T-helper 2 cell treated with Interferon-gamma antibody and Interleukin-4, amounts not matched to agents 100 ng/mL and 5 ng/mL, for 36 hours (primary cell): ENCODE data around the gene ZFP36L2. TPM values are rescaled to one million over a fixed set of nuclear protein-coding genes. Genes with fewer than 3 reads are reported as not detected.

Experiments used
- intact Hi-C: fragments of 100-400 bp; cut with micrococcal nuclease; formaldehyde crosslinking; loops from one replicate; pipeline ENCODE4 v1.15.1; 2023
- total RNA-seq: library from RNA; stranded (reverse); gene quantifications from 2 replicates; pipeline ENCODE4 v1.2.3, GENCODE V29; 2022

The ZFP36L2 gene
- total RNA-seq, 1 donor from 2014 or later: 133 TPM

DNA sequence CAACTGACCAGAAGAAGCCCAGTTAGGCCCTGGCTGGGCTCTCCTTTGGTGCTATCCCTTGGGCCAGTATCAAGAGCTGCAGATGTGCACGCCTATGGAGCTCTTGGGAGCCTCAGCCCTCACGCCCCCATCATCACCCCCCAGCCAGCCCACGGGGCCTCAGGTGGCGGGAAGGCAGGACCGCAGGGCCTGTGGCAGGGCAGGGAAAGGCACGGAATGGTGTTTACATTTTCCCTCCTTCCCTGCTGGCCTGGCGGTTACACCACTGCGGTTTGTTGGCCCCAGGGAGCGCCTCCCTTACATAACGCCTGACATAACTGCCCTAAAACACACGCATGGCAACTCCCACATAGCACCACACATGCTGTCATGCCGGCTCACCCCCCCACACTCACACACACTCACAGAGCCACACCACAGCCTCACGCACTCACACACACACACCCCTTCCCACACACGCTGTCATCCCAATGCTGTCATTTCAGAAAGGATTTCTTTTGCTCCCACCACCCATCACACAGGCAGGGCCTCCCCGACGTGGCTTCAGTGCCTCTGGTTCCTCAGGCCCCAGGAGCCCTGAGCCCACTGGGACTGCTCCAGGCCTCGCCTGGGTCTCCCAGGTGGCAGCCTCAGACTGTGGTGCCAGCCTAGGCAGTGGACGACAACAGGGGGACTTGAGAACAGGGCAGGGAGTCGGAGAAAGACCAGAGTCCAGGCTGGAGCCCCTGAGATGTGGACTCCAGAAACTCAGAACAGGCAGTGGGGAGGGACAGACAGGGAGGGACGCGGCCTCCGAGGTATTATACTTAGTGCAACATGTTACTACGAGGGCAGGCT, 15.7 kb downstream of the ZFP36L2 start:
- intact Hi-C loops: no loop called here

DNA sequence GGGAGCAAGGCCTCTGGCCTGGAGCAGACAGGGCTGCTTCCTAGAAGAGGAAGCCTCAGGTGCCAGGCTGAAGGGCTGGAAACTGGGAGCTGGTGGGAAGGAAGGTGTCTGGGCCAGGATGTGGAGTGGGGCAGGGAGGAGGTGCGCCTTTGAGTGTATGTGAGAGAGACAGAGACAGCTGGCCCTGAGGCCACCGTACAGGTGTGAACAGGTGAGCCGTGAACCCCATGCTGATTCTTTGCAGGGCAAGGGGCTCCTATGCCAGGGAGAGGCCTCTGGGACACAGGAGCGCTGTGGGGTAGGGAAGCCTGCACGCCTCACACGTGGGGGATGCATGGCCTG, 16.3 kb downstream of the ZFP36L2 start:
- intact Hi-C loops: no loop called here

DNA sequence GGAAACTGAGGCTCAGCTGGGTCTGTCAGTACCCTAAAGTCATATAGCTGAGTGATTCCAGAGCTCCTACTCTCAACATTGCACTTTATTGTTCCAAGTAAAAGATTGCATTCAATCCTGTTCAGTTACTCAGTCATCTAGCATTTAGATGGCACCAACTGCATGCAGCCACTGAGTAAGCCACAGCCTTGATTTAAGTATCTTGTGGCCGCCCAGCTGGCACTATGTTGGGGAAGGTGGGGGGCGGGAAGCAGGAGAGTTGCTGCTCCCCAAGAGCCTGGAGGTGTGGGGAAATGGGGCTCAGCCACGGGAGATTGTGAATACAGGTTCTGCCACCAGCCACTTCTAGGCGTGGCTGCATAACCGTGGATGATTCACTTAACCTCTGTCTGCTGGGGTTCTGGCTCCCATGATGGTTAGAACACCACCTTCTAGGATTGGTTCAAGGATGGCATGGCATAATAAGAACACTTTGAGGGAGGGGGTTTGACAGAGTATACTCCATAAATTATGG, 17.1 kb downstream of the ZFP36L2 start:
- intact Hi-C loops: no loop called here

DNA sequence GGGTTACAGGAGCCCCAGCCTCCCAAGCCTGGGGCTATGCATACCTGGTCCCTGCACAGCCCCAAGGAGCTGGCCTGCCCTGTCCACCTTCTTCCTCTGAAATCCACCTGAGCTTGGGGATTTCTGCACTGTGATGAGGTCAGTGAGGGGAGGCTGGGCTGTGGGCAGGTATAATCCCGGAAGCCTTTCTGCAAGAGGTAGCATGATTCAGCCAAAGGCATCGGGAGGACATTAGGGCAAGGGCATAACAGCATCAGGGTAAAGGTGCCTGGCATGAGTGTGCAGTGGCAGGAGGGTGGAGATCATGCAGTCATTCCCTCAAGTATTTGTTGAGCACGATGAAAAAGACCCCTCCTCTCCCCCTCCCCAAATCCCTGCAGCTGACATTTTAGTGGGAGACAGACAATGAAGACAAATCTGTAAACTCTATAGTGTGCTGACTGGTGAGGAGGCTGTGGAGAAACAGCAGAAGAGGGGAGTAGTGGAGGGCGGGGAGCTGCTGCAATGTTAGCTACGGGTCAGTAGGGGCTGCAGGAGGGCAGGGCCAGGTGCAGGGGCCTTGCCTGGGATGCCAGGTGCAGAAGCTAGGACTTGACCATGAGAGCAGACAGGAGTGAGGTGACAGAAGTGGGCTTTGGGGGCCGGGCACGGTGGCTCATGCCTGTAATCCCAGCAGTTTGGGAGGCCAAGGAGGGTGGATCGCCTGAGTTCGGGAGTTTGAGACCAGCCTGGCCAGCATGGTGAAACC, 18.7 kb downstream of the ZFP36L2 start:
- intact Hi-C loops: no loop called here

DNA sequence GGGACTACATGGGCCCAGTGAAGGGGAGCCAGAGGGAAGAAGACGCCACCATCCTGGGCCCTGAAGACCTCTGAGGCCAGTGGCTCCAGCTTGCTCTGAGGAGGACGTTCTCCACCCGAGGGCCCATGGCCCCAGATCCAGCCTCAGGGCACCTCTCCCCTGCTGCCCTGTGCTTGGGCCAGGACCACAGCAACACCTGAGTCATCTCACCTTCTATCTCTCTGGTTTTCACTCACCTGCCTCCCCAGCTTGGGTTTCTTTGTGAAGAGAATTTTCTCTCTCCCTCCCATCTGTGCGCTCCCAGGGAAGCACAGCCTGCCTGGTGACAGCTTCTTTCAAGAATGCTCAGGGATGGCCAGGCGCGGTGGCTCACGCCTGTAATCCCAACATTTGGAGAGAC, 19.8 kb downstream of the ZFP36L2 start:
- intact Hi-C loops: no loop called here

DNA sequence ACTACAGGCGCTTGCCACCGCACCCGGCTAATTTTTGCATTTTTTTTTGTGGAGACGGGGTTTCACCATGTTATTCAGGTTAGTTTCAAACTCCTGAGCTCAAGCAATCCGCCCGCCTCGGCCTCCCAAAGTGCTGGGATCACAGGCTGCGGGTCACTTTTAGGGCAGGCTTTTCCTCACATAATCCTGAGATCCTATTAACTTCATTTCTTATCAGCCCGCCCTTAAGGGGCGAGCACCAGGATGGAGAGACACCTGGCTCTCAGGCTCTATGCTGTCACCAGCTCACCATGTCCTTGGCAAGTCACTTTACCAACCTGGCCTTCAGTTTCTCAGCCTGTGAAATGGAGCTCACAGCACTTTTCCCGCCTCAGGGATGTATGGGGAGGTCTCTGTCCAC, 23.0 kb downstream of the ZFP36L2 start:
- intact Hi-C loops: no loop called here

DNA sequence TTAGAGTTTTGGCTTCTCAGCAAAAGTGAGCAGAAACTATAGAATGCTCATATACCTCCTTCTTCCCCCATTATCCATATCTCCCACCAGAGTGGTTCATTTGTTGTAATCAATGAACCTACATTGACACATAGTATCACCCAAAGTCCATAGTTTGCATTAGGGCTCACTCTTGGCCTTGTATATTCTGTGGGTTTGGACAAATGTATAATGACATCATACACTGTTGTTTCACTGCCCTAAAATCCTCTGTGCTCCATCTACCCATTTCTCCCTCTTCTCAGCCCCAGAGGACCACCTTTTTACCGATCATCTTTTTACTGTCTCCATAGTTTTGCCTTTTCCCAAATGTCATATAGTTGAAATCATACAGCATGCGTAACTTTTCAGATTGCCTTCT, 24.1 kb downstream of the ZFP36L2 start:
- intact Hi-C loops: no loop called here

DNA sequence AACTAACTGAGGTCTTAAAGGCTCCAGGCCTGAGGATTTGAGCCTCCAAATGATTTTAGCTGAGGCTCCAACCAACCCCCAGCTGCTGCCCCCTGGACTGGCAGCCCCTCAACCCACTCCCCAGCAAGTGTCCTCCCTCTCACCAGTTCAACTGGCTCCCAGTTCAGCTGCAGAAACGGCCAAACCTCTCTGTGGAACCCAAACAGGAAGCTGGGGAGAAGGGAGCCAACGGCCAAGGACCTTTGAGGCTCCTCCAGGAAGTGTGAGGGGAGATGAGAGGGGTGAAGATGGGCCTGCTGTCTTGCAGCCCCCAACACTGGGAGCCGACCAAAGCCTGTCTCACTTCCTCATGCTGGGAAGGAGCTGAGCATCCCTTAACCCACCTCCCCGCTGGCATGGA, 24.9 kb downstream of the ZFP36L2 start:
- intact Hi-C loops: no loop called here

DNA sequence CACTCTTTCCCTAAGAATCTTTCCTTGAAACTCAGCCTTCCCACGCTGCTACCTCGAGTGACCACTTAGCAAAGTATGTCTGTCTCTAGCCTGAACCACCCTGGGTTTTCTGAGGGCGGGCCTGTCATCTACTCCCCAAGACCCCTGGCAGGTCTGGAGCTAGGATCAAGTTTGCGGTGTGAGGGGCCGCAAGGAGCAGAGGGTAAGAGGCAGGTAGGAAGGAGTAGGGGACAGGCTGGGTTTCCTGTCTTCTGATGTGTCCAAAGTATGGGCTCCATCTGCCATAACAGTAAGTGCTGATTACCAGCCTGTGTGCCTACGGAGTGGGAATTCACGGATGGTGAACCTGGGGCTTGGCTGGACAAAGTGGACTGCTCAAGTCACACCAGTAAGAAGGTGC, 25.4 kb downstream of the ZFP36L2 start:
- intact Hi-C loops: no loop called here

DNA sequence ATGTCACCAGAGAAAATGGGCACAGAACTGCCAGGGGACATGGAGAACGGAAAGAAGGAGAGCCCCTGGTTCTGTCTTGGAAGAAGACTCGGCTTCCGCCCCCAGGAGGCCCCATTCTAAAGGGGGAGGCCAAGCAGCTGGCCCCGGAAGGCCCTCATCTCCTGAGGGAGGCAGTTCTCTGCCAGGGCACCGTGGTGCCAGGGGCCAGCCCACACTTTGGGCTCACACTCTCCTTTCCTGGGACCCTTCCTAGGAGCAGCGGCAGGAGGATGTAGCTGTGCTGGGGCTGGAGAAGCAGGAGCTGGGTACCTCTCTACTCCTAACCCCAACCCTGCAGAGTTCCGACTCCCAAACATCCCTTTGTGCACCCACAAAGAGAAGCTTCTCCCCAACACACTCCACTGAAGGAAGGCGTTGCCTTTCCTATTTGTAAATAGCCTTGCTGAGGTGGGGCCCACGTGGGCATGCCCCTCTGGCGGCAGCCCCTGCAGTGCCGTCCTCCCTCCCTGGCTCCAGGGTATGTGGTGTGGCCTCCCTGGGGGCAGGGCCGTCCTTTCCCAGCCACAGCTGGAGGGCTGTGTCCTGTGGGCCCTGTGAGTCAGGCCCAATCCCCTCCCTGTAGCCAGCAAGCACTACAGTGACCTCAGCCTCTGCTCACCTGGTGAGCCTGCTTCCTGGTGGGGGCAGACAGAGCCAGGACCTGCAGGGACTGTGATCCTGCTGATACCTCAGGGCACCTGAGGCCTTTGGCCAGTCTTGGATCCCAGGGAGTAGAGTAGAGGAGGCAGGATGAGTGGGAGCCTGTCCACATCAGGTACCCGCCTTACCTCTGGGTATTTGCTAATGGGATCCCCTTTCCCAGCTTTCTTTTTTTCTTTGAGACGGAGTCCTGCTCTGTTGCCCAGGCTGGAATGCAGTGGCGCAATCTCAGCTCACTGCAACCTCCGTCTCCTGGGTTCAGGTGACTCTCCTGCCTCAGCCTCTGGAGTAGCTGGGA, 26.6 kb downstream of the ZFP36L2 start:
- intact Hi-C loops: no loop called here

DNA sequence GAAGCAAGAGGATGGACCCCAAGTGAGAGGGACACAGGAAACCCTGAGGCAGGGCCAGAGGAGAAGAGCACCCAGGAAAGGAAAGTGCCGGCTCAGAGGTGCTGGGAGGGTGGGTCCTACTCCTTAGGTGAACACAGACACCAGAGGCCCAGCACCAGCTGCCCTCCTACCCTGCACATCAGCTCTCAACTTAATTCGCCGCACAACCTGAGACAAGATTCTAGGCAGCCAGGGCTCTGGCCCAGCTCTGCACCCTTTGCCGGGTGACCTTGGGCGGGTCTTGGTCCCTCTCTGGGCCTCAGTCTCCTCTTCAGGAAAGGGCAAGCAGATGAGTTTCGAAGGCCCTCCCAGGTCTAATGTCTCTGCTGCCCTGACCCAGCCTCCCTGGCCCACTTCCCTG, 28.1 kb downstream of the ZFP36L2 start:
- intact Hi-C loops: no loop called here

DNA sequence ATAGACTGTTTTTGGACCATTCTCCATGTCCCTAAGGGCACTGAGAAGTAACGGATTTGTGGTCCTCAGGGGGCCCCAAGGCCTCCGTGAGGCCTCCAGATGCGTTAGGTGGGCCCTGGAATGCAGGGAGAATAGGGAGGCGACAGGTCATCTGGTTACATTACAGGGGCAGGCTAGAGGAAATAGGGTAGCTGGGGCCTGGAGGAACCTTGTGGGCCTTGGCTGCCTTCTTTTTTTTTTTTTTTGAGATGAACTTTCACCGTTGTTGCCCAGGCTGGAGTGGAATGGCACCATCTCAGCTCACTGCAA, 28.9 kb downstream of the ZFP36L2 start:
- intact Hi-C loops: no loop called here

DNA sequence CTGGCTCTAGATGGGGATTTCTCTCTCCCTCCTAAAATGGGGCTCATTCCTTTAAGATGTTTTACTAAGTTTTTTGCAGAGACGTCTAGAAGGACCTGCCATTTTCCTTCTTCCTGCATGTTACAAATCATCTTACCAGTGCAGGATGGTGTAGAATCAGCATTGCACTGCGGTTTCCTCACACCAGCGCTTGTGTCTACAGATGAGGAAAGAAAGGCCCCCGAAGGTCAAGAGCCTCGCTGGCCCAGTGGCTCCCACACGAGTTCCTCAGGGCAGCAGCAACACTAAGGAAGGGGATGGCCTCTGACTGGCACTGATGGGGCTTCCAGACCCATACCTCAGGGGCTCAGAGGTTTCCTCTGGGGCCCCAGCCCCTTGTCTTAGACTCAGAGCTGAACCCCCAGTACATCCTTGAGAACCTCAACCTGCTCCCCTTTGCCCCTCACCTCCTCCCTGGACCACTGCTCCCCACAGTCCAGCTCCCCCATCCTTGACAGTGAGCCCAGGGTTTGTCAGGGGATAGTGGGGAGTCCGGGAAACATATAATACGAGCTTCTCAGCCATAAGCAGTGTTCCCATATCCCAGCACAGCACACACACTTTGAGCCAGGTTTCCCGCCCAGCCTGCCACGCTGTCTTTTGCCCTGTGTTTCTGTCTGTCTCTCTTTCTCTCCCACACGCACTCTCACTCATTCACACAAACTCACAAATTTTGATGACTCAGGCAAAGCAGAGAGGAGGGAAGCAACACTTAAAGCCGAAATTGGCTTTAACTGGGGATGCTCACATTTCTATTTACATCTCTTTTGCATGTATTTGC, 29.4 kb downstream of the ZFP36L2 start:
- intact Hi-C loops: no loop called here

DNA sequence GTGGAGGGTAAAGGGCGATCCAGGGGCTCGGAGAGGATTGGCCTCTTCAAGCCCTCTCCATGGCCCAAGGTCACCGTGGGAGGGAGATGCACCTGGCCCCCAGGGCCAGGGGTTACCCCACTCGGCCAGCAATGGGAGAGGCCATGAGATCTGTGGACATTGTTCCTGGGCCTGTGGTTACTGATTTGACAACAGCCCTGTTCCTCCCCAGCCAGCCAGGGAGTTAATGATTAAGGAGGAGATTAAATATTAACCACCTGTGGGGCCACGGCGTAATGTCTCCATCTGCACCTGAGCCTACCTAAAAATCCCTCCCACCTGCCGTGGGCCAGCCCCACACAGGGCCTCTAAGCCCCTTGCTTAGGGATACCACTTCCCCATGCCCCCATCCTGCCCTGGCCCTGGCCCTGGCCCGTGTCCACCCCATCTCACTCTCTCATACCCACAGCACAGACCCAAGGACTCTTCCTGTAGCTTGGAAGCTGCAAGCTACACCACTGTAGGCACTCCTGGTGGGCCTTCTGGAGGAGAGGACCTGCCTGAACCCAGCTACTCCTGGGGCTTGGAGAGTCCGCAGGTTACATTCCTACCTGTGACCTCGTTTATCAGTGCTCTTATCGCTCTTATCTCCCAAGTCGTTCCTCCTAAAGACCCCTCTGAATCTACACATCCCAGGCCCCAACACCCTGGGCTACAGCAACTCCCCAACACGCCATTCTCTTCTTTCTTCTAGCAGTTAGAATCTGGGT, 32.1 kb downstream of the ZFP36L2 start:
- intact Hi-C loops: loop anchor here (2.0 kb wide), 1 partner anchor 57 kb away; no protein-coding TSS in a partner anchor

DNA sequence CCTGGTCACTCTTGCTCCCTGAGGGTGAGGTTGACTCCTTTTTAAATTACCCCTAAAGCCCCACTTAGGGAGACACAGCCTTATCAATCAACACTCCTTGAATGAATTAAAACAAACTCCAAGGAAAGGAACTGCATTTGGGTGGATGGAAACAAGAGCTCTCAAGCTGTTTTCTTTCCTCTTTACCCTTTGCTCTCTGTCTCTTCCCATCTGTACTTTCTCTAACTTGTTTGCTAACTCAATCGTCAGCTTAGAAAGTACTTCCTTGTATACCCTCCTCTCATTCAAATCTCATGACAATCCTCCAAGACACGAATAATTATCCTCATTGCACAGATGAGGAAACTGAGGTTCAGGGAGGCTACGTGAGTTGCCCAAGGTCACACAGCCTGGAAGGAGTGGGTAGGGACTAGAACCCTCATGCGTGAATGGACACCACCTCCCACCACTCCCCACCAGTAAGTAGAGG, 32.7 kb downstream of the ZFP36L2 start:
- intact Hi-C loops: loop anchor here (2.0 kb wide), 1 partner anchor 57 kb away; no protein-coding TSS in a partner anchor

DNA sequence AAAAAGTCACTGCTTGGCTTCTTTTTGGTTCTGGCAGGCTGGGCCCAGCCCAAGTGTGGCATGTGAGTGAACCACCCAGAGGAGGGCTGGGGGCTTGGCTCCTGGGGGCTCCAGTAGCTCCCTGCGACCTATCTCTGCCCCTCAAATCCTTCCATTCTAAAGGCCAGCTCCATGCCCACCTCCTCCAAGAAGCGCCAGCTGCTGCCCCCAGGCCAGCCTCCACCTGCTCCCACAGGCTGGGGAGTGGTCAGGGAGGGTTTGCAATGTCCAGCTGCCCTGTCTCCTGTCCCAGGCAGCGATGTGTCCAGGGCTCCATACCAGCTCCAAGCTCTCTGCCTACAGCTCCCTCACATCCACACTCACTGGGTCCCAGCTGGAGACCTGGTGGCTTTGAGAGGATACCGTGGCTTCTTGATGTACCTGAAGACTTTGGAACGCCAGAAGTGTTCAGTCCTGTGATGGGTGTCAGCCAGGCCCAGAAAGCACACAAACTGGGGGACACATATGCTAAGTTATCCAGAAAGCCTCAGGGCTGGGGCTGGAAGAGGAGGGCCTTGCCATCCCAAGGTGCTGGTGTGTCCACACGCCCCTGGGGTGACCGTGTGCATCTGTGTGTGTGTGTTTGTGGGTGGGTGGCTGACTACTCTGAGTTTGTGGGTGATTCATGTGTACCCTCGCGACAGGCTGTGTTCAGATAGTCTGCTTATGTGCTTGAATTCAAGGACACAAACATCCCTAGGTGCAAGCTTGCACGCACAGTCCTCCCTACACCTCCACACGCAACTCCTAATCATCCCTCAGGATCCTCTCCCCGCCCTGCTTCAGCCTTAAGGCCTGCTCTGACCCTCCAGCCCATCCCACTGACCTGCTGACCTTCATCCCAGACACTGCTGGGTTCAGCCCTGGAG, 33.4 kb downstream of the ZFP36L2 start:
- intact Hi-C loops: no loop called here

DNA sequence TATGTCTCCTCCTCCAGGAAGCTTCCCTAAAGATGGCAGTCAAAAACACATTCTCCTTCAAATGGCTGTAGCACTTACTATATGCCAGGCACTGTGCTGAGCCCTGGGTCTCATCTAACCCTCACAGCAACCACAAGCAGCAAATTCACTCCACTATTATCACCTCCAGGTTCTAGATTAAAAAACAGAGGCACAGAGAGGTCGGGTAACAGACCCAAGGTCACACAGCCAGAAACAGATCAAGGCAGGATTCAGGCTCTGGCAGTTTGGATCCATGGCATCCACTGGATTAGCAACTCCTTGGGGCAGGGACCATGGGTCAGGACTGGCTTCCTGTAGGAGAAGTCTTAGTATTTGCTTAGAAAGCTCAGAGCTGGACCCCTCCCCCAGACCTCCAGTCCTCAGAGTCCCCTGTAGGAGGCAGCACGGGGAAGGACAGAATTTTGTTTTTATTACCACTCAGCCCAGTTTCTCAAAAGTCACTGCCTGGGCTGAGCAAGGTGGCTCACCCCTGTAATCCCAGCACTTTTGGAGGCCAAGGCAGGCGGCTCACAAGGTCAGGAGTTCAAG, 34.4 kb downstream of the ZFP36L2 start:
- intact Hi-C loops: no loop called here

DNA sequence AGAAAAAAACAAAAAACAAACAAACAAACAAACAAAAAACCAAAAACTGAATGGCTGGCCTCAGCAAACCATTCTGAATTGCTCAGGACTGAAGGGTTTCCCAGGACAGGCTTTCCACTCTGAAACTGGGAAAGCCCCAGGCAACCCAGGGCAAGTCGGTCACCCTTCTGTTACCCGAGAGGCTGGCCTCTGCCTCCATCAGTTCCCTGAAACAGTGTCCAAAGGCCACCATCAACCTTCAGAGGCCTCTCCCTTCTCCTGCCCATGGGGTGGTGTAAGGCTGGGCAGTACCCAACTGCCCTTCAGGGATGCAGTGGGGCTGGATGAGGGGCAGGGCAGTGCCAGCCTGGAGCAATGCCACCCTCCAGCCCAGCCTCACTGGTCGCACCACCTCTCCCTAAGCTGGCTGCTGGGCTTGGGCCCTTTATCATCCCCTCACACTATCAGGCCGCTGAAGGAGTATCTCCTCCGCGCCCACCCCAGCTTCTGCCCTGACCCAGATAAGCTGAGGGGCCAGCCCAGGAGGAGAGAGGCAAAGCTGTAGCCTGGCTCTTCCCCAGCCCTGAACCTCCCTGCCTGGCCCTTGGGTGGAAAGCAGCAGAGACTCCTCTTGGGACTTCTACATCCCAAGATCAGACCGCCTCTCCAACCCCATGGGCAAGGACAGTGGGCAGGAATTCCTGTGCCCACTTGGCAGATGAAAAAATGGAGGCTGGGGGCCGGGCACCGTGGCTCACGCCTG, 35.9 kb downstream of the ZFP36L2 start:
- intact Hi-C loops: no loop called here
